HEK293 (cell line): Measurements from ENCODE around the gene GMDS.

Source experiments
- CTCF ChIA-PET: fragments of 350-600 bp; formaldehyde crosslinking; extraction: SDS; loops from one replicate; lab custom pipeline; 2021; ENCODE audit warnings: antibody characterized with exemption; lab: Yijun Ruan, JAX
- POLR2A ChIA-PET: fragments of 300-600 bp; formaldehyde crosslinking; extraction: SDS; loops from one replicate; lab custom pipeline; 2020; ENCODE audit warnings: antibody characterized with exemption, inconsistent platforms; lab: Yijun Ruan, JAX
- H3K27ac ChIP-seq: fragments of 200-500 bp; sonication (Bioruptor generic); 2 replicates; pipeline ENCODE4 v1.5.1; 2014; ENCODE audit warnings: low read depth, low read length, control low read depth, inconsistent platforms; ENCODE audit errors: extremely low read depth
- H3K36me3 ChIP-seq, 2 experiments: fragments of 200-500 bp in 1 of 2; sonication (Bioruptor generic) in 1 of 2; 1 replicate in 1 of 2; 2 replicates in 1 of 2; pipeline ENCODE4 v1.5.1; 2014 to 2017; ENCODE audit warnings: inconsistent platforms in 2 of 2, low read length in 2 of 2; ENCODE audit not compliant: control insufficient read depth in 2 of 2, insufficient read depth in 1 of 2
- H3K4me1 ChIP-seq: fragments of 200-500 bp; sonication (Bioruptor generic); 2 replicates; pipeline ENCODE4 v1.5.1; 2014; ENCODE audit warnings: mild to moderate bottlenecking, low read length, inconsistent platforms; ENCODE audit not compliant: control insufficient read depth, insufficient read depth
- H3K4me3 ChIP-seq: 2 replicates; pipeline ENCODE4 v1.5.1; 2011; ENCODE audit warnings: low read depth, mild to moderate bottlenecking, control low read depth, low read length, moderate library complexity
- H3K9me3 ChIP-seq: fragments of 200-500 bp; sonication (Bioruptor generic); 2 replicates; pipeline ENCODE4 v1.5.1; 2014; ENCODE audit warnings: low read depth, low read length, inconsistent platforms; ENCODE audit not compliant: control insufficient read depth, insufficient read depth
- MZF1 ChIP-seq: fragments of 450-650 bp; formaldehyde crosslinking; IDR thresholded peaks from 2 replicates; pipeline ENCODE4 v1.5.1; 2017; ENCODE audit warnings: missing biosample characterization, missing genetic modification characterization, borderline replicate concordance
- SP3 ChIP-seq: fragments of 450-650 bp; formaldehyde crosslinking; IDR thresholded peaks from 2 replicates; pipeline ENCODE4 v1.5.1; 2016; ENCODE audit warnings: missing biosample characterization, missing genetic modification characterization
- SP7 ChIP-seq: fragments of 450-650 bp; formaldehyde crosslinking; IDR thresholded peaks from 2 replicates; pipeline ENCODE4 v1.5.1; 2016; ENCODE audit warnings: missing biosample characterization, missing genetic modification characterization
- YY1 ChIP-seq: fragments of 450-650 bp; formaldehyde crosslinking; IDR thresholded peaks from 2 replicates; pipeline ENCODE4 v1.5.1; 2018; ENCODE audit warnings: missing biosample characterization, missing genetic modification characterization
- ZBTB26 ChIP-seq: fragments of 450-650 bp; formaldehyde crosslinking; optimal IDR thresholded peaks from 2 replicates; pipeline ENCODE3; 2016; ENCODE audit warnings: missing biosample characterization, mild to moderate bottlenecking, missing genetic modification characterization
- ZBTB44 ChIP-seq: fragments of 450-650 bp; IDR thresholded peaks from 2 replicates; pipeline ENCODE4 v1.5.1; 2018; ENCODE audit warnings: missing biosample characterization, mild to moderate bottlenecking, missing genetic modification characterization
- ZNF132 ChIP-seq: fragments of 450-650 bp; formaldehyde crosslinking; IDR thresholded peaks from 2 replicates; pipeline ENCODE4 v1.5.1; 2017; ENCODE audit warnings: missing biosample characterization, missing genetic modification characterization, borderline replicate concordance
- ZNF148 ChIP-seq: fragments of 450-650 bp; formaldehyde crosslinking; IDR thresholded peaks from 2 replicates; pipeline ENCODE4 v1.5.0; 2017; ENCODE audit warnings: missing biosample characterization, missing genetic modification characterization, borderline replicate concordance
- ZNF19 ChIP-seq: fragments of 450-650 bp; formaldehyde crosslinking; IDR thresholded peaks from 2 replicates; pipeline ENCODE4; 2016; ENCODE audit warnings: missing biosample characterization, missing genetic modification characterization, low read depth
- ZNF2 ChIP-seq: fragments of 450-650 bp; formaldehyde crosslinking; IDR thresholded peaks from 2 replicates; pipeline ENCODE4 v1.5.1; 2016; ENCODE audit warnings: missing biosample characterization, missing genetic modification characterization
- ZNF202 ChIP-seq: fragments of 450-650 bp; formaldehyde crosslinking; IDR thresholded peaks from 2 replicates; pipeline ENCODE4 v1.5.1; 2016; ENCODE audit warnings: missing biosample characterization, missing genetic modification characterization, borderline replicate concordance
- ZNF214 ChIP-seq: fragments of 450-650 bp; formaldehyde crosslinking; IDR thresholded peaks from 2 replicates; pipeline ENCODE4 v1.5.1; 2017; ENCODE audit warnings: missing biosample characterization, mild to moderate bottlenecking, missing genetic modification characterization, borderline replicate concordance
- ZNF26 ChIP-seq: fragments of 450-650 bp; formaldehyde crosslinking; IDR thresholded peaks from 2 replicates; pipeline ENCODE4 v1.5.1; 2016; ENCODE audit warnings: missing biosample characterization, missing genetic modification characterization
- ZNF324 ChIP-seq: fragments of 450-650 bp; formaldehyde crosslinking; IDR thresholded peaks from 2 replicates; pipeline ENCODE4 v1.5.1; 2016; ENCODE audit warnings: missing biosample characterization, missing genetic modification characterization
- ZNF341 ChIP-seq: fragments of 450-650 bp; formaldehyde crosslinking; IDR thresholded peaks from 2 replicates; pipeline ENCODE4; 2016; ENCODE audit warnings: low read depth, missing biosample characterization, missing genetic modification characterization
- ZNF398 ChIP-seq: fragments of 450-650 bp; formaldehyde crosslinking; IDR thresholded peaks from 2 replicates; pipeline ENCODE4 v1.5.1; 2017; ENCODE audit warnings: missing biosample characterization, missing genetic modification characterization
- ZNF423 ChIP-seq: fragments of 450-650 bp; formaldehyde crosslinking; IDR thresholded peaks from 2 replicates; pipeline ENCODE4 v1.5.1; 2016; ENCODE audit warnings: missing biosample characterization, missing genetic modification characterization
- ZNF530 ChIP-seq: fragments of 450-650 bp; formaldehyde crosslinking; IDR thresholded peaks from 2 replicates; pipeline ENCODE4 v1.5.1; 2016; ENCODE audit warnings: low read depth, missing biosample characterization, missing genetic modification characterization
- ZNF654 ChIP-seq: fragments of 450-650 bp; formaldehyde crosslinking; IDR thresholded peaks from 2 replicates; pipeline ENCODE4 v1.5.1; 2016; ENCODE audit warnings: low read depth, missing biosample characterization, missing genetic modification characterization
- ZNF660 ChIP-seq: fragments of 450-650 bp; IDR thresholded peaks from 2 replicates; pipeline ENCODE4 v1.5.1; 2018; ENCODE audit warnings: missing biosample characterization, mild to moderate bottlenecking, missing genetic modification characterization
- ZSCAN30 ChIP-seq: fragments of 450-650 bp; IDR thresholded peaks from 2 replicates; pipeline ENCODE4 v1.5.1; 2018; ENCODE audit warnings: missing biosample characterization, mild to moderate bottlenecking, missing genetic modification characterization, moderate library complexity
- ZXDB ChIP-seq: fragments of 450-650 bp; formaldehyde crosslinking; IDR thresholded peaks from 2 replicates; pipeline ENCODE4 v1.5.1; 2016; ENCODE audit warnings: missing biosample characterization, missing genetic modification characterization

The GMDS gene

GRCh38 chr6:1605004-1605892 lies 640.2 kb downstream of the GMDS start:
- H3K36me3 ChIP-seq, result no peaks in the 10 kb centered on the region
- H3K4me1 ChIP-seq, result peaks cover 20% of the 10 kb centered on the region
- CTCF ChIA-PET, result interaction anchor here (0.6 to 2.9 kb wide), 7 partner anchors 8 to 843 kb away, joined by 3 to 23 read pairs (median 5); no protein-coding TSS in a partner anchor
- no peak overlapping the region for H3K4me3 ChIP-seq
- peak overlapping the region; percentile 80; the same call in 1 of the 2 replicates for H3K27ac ChIP-seq
- TF ChIP-seq ZNF19 (tag by site-specific recombination) (no peak), MZF1 (no peak), ZNF530 (tag by site-specific recombination) (no peak), ZNF214 (tag by site-specific recombination) (no peak), SP7 (tag by site-specific recombination) (no peak)
- TF ChIP-seq, all 188 proteins: peak for 0
- POLR2A ChIA-PET, result no interaction called here
- H3K9me3 ChIP-seq, result no peaks in the 10 kb centered on the region

GRCh38 chr6:1604158-1605003 lies 641.0 kb downstream of the GMDS start:
- Histone ChIP-seq H3K4me1 (peaks cover 26% of the 10 kb centered on the region), H3K27ac (peak overlapping the region; percentile 80), H3K9me3 (no peaks in the 10 kb centered on the region), H3K36me3 (no peaks in the 10 kb centered on the region), H3K4me3 (peak overlapping the region; percentile 43)
- POLR2A ChIA-PET, result no interaction called here
- CTCF ChIA-PET, result interaction anchor here (0.6 kb wide), 1 partner anchor 504 kb away, joined by 3 read pairs; no protein-coding TSS in a partner anchor
- TF ChIP-seq YY1 (tag by site-specific recombination) (no peak), ZNF132 (tag by site-specific recombination) (no peak), ZNF2 (peak; percentile 51; the same call in 1 of the 2 replicates), ZNF423 (peak; percentile 77), ZBTB26 (tag by site-specific recombination) (peak; percentile 21), ZXDB (tag by site-specific recombination) (0 out of 2 replicates have a peak, but pooled peaks have one; percentile 28), ZNF202 (tag by site-specific recombination) (peak; percentile 76), ZNF324 (no peak), ZNF148 (tag by site-specific recombination) (no peak), ZBTB44 (0 out of 2 replicates have a peak, but pooled peaks have one; percentile 36), ZNF341 (tag by site-specific recombination) (0 out of 2 replicates have a peak, but pooled peaks have one; percentile 19), ZNF26 (tag by site-specific recombination) (no peak), ZNF654 (peak; percentile 15), SP3 (tag by site-specific recombination) (no peak), ZNF398 (tag by site-specific recombination) (no peak), ZSCAN30 (tag by site-specific recombination) (peak; percentile 72; the same call in 1 of the 2 replicates), ZNF660 (tag by site-specific recombination) (peak; percentile 77; the same call in 1 of the 2 replicates)
